Measurements from ENCODE around the gene TGFB2. TPM values are rescaled to one million over a fixed set of nuclear protein-coding genes. Genes with fewer than 3 reads are reported as not detected.

Gene TGFB2
- total RNA-seq, 1 donor from 2014 or later: 0.12 TPM

DNA sequence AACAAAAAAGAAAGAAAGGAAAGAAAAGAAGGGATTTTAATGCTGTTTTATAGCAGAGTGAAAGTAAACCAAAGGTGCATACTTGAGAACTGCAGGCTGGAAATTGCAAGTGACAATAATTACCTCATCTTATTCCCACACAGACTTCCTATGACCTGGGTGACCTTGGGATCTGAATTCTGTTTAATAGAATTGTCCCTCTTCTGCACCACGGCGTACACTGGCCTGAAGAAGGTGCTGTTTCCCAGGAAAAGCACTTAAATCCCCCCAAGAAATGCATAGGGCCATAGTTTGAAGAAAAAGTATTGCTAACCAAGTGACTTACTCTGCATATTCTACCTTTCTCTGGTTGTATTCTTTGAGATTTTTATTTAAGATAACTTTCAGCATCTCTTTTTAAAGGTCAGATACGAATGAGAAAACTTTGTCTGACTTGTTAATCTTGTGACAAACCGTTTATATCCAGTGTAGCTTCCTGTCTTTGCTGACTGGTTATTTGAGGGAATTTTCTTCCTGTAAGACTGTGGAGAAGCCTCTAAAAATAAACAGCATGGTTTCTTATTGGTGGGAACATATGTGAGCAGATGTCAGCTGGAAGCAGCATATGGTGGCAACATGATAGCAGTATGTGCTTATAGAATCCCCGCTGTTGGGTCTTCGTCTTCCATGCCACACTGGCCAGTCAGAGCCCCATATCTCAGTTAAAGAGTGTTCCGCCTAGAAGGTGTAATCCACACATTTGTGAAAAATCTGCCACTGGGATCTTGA is 16.3 kb downstream of the TGFB2 start:
- intact Hi-C loops (cut with micrococcal nuclease): no loop called here

GRCh38 chr1:218362418-218363076 is 17.4 kb downstream of the TGFB2 start:
- intact Hi-C loops (cut with micrococcal nuclease): no loop called here

- intact Hi-C loops (cut with micrococcal nuclease): no loop called here
These were observed 18.0 kb downstream of the TGFB2 start for GRCh38 chr1:218363141-218363540.

DNA sequence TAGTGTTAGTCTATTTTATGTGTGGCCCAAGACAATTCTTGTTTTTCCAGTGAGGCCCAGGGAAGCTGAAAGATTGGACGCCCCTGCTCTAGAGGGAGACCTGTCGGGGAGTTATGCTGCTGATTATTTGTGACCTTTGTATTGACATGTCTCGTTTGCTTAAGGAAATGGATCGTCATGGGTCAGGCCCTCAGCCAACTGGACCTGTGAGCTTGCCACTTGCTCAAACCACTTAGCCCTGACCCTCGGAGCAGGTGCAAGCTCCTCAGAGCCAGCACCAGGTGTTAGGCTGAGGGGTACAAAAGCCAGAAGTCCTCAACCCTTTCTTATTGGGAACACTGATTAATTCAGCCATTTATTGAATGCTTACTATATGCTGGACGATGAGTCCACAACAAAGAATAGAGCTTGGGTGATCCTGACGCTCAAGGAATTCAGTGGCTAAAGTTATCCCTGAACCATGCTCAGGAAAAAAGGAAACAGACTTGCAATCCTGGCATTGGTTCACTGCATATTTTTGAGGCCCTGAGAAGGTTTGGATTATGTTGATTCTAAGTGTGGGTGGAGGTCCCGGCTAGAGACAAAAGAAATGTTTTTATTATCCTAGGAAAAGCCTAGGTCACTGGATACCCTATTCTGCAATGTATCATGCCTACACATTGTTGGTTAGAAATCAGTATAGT is 19.0 kb downstream of the TGFB2 start:
- intact Hi-C loops (cut with micrococcal nuclease): no loop called here

DNA sequence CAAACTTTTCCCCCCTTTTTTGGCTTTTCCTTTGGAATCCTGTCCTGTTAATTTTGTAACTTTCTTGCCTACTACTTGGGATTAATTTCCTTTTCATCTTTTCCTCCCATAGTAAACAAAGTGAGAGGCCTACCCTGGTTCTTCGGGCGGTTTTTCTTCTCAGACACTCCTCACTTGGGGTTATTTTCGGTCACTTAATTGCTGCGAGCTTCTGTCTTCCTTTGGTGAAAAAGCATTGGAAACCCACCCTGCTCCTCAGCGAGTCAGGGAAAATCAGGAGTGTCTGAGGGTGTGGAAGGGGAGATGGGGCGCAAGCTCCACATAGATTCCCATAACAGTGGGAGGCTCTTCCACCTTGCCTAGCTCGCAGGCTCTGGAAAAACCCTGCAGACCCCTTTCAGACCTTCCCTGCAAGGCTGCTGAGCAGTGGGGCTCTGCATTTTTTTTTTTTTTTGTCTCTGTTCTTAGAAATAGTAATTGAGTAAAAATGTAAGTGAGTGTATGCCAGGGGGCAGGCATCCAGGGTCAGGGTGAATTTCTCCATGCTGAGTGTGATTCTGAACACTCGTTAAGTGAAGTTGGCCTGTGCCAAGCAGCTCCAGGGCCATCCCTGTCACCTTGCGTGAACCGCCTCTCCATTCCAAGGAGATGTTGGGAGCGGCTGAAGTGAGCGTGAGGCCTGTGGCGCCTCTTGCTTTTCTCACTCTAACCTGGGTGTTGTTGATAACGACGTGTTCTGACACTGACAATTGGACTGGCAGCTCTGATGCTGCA is 20.3 kb downstream of the TGFB2 start:
- intact Hi-C loops (cut with micrococcal nuclease): no loop called here

DNA sequence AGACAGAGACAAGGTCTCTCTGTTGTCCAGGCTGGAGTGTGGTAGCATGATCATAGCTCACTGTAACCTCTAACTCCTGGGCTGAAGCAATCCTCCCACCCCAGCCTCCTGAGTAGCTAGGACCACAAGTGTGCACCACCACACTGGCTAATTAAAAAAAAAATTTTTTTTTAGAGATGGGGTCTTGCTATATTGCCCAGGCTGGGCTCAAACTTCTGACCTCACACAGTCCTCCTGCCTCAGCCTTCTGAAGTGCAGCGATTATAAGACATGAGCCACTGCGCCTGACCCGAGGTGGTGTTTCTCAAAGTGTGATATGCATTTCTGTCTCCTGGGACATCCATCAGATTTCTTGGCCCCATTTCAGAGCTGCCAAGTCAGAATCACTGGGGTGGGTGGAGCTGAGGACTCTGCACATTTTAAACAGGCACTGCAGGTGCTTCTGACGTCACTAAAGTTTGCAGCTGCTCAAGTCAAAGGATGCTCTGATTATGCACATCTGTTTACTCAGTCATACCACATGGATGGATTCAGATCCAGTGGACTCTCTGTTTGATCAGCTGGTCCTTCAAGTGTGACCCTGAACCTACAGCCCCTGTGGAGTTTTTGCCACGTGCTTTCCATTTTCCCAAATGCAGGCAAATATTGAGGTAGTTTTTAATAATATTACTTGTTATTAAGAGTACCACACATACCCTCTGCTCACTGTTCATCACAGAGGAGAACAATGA is 21.4 kb downstream of the TGFB2 start:
- intact Hi-C loops (cut with micrococcal nuclease): no loop called here

- intact Hi-C loops (cut with micrococcal nuclease): no loop called here
These were observed 22.0 kb downstream of the TGFB2 start for GRCh38 chr1:218367118-218367517.

DNA sequence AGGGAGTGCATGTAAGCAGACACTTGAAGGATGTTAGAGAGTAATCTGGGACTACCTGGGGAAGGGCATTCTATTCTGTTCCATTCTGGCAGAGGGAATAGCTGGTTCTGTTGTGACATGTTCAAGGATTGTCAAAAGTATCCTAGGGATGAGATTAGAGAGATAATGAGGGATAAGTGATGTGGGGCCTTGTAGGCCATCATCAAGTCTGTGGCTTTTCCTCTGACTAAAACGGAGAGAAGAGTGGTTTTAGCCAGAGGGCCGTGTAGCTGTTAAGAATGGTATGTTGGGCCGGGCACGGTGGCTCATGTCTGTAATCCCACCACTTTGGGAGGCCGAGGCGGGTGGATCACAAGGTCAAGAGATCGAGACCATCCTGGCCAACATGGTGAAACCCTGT is 23.6 kb downstream of the TGFB2 start:
- intact Hi-C loops (cut with micrococcal nuclease): no loop called here

DNA sequence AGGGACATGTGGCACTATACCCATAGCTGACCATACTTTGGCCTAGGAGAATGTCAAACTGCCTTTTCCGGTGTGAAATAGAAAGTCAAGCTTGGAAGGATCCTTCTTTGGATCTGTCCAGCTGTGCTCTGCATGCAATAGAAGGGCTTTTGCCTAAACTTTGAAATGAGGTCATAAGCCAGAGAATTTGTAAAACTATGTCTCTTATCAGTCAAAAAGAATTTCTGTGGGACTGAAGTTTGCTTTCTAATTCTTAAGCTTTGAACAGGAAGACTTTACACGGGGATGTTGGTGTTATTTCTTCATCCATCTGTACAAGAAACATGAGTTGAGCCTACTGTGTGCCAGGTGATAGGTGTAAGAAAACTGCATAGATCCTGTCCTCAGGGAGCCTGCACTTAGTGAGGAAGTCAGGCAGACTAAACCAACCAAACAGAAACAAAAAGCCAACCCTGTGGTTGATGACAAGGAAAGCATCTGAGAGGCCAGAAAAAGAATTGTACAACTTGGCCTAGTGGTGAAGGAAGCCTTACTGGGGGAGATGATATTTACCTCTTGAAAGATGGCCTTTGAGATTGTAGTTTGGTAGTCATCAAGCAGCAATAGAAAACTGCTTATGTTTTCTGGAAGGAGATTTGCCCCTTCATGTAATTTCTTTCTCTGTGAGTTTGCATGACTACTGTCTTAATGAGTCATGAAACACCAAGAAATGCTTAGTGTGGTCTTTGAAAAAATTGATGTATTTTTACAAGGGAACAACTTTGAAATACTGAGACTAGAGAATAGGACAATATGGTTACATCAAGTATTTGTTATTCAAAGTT is 24.8 kb downstream of the TGFB2 start:
- intact Hi-C loops (cut with micrococcal nuclease): no loop called here

GRCh38 chr1:218371927-218372672 is 27.0 kb downstream of the TGFB2 start:
- intact Hi-C loops (cut with micrococcal nuclease): no loop called here

DNA sequence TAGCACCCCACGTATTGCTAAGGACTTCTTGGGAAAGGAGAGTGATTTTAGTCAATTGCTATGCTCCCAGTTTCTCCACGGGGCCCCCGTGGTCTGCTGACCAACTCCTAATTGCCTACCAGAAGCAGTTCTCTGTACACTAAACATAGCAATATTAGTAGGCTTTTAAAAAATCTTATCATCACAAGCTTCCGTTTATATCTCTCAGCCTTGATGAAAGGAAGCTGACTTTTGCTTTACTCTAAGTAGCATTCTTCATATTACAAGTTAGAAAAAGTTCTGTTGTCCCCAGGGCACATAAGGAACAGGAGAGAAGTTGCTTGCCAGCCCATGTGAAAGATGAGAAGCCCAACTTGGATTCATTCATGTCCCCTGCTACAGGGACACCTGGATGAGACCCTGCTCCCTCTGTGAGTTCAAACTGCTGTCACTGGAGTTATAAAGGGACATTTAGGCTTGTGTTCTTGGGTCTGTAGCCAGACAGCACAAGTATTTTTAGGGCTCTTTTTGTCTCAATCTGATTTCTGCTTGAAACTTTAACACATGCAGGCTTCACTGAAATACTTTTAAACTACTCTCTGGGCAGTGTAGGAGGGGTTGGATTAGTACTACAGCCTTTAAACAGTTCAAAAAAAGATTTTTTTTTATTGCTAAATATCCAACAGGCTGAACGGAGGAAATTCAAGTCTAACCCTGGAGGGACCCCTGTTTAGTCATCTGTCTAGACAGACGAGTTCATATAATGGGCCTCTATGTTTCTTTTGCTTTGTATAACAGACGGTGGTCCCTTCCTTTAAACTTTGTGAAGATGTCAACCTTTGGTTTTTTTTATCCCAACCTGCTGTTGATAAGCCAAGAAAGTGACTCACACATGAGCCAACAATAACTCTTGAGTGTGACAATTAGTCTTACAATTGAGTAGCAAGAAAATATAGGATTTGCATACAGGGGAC is 29.5 kb downstream of the TGFB2 start:
- intact Hi-C loops (cut with micrococcal nuclease): no loop called here

DNA sequence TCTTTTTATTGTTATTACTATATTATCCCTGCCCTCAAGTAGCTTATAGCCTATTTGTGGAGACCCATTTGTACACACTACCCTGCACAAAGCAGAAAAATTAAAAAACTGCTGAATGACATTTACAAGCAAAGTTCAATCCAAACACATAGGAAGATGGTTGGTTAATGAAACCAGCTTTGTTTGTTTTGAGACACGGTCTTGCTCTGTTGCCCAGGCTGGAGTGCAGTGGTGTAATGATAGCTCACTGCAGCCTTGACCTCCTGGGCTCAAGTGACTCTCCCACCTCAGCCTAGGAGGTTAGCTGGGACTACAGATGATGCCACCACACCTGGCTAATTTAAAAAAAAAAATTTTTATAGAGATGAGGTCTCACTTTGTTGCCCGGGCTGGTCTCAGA is 31.6 kb downstream of the TGFB2 start:
- intact Hi-C loops (cut with micrococcal nuclease): no loop called here

GRCh38 chr1:218377143-218377660 is 32.1 kb downstream of the TGFB2 start:
- intact Hi-C loops (cut with micrococcal nuclease): no loop called here

- intact Hi-C loops (cut with micrococcal nuclease): no loop called here
These were observed 35.2 kb downstream of the TGFB2 start for GRCh38 chr1:218380125-218380977.

- intact Hi-C loops (cut with micrococcal nuclease): no loop called here
These were observed 37.1 kb downstream of the TGFB2 start for GRCh38 chr1:218382261-218382660.

DNA sequence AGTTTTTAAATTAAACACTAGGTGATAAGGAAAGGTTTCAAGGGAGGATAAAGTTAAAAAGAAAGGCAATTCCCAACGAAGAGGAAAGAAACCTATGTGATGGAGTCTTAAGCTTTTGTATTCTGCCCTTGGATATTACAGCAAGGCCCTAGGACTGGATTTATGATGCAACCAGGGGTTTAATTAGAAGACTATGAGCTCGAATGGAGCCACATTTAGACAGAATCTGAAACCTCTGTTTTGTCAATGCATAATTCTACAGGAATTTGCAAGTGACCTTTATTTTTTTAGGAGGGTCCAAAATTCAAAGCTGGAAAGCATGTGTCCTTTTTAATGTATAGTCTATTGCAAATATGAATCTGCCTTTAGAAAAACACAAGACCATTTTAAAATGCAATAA is 37.9 kb downstream of the TGFB2 start:
- intact Hi-C loops (cut with micrococcal nuclease): no loop called here

- intact Hi-C loops (cut with micrococcal nuclease): no loop called here
These were observed 38.5 kb downstream of the TGFB2 start for GRCh38 chr1:218383681-218384080.
